ENCODE measurements around the gene AXL.

AXL gene

GRCh38 chr19:41234512-41235168 lies 15.6 kb downstream of the AXL start:
- no peak overlapping the region for H3K9ac ChIP-seq (ENCODE audit: low read length)
- no peaks in the 10 kb centered on the region for H3K36me3 ChIP-seq (ENCODE audit: insufficient read depth, low read length)
- no peak overlapping the region for H2AFZ ChIP-seq (ENCODE audit: low read length)
- no peak for TF ChIP-seq EZH2 (IDR thresholded peaks at IDR 0.05; ENCODE audit: borderline replicate concordance, low read length)
- TF ChIP-seq CTCF (IDR thresholded peaks at IDR 0.05; ENCODE audit: low read length), result no peak
- no peaks in the 10 kb centered on the region for H4K20me1 ChIP-seq (ENCODE audit: insufficient read depth, low read length)
- no peaks in the 10 kb centered on the region for H3K9me3 ChIP-seq (ENCODE audit: low read length)
- no peaks in the 10 kb centered on the region for H3K9me2 ChIP-seq (ENCODE audit: low read depth, low read length)
- no peak overlapping the region for H3K4me2 ChIP-seq (ENCODE audit: low read length)
- H3K4me3 ChIP-seq (ENCODE audit: low read depth, low read length, poor library complexity, severe bottlenecking), result no peak overlapping the region
- H3K4me1 ChIP-seq (ENCODE audit: insufficient read depth, low read length, severe bottlenecking), result no peaks in the 10 kb centered on the region
- no peak overlapping the region for H3K27ac ChIP-seq (ENCODE audit: low read depth, low read length, poor library complexity, severe bottlenecking)
- H3K27me3 ChIP-seq (ENCODE audit: insufficient read depth, low read length), result no peaks in the 10 kb centered on the region
- no peaks in the 10 kb centered on the region for H3F3A ChIP-seq (ENCODE audit: insufficient read depth, low read length)
- H3K79me2 ChIP-seq (ENCODE audit: insufficient read depth, low read length), result no peaks in the 10 kb centered on the region

DNA sequence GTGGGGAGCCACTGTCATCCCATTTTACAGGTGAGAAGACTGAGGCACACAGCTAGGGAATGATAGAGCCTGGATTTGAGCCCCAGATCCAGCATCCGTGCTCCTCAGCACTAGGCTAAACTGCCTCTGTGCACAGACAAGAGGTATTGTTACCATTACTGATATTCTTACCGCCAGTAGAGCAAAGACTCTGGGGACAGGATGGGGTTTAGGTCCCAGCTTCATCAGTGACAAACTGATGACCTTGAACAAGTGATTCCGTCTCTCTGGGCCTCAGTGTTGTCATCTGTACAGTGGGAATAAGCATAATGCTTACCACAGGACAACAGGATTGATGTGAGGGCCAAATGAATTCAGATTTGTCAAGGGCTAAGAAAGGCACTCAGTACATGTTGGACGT lies 16.5 kb downstream of the AXL start:
- TF ChIP-seq EZH2 (IDR thresholded peaks at IDR 0.05; ENCODE audit: borderline replicate concordance, low read length) (no peak), CTCF (IDR thresholded peaks at IDR 0.05; ENCODE audit: low read length) (no peak)
- Histone ChIP-seq H3K27ac (ENCODE audit: low read depth, low read length, poor library complexity, severe bottlenecking) (no peak overlapping the region), H4K20me1 (ENCODE audit: insufficient read depth, low read length) (no peaks in the 10 kb centered on the region), H3K9ac (ENCODE audit: low read length) (no peak overlapping the region), H3K4me3 (ENCODE audit: low read depth, low read length, poor library complexity, severe bottlenecking) (no peak overlapping the region), H3K9me2 (ENCODE audit: low read depth, low read length) (no peaks in the 10 kb centered on the region), H3K79me2 (ENCODE audit: insufficient read depth, low read length) (no peaks in the 10 kb centered on the region), H3K4me2 (ENCODE audit: low read length) (no peak overlapping the region), H3K36me3 (ENCODE audit: insufficient read depth, low read length) (no peaks in the 10 kb centered on the region), H3K27me3 (ENCODE audit: insufficient read depth, low read length) (no peaks in the 10 kb centered on the region), H3F3A (ENCODE audit: insufficient read depth, low read length) (no peaks in the 10 kb centered on the region), H3K9me3 (ENCODE audit: low read length) (no peaks in the 10 kb centered on the region), H2AFZ (ENCODE audit: low read length) (no peak overlapping the region), H3K4me1 (ENCODE audit: insufficient read depth, low read length, severe bottlenecking) (no peaks in the 10 kb centered on the region)

DNA sequence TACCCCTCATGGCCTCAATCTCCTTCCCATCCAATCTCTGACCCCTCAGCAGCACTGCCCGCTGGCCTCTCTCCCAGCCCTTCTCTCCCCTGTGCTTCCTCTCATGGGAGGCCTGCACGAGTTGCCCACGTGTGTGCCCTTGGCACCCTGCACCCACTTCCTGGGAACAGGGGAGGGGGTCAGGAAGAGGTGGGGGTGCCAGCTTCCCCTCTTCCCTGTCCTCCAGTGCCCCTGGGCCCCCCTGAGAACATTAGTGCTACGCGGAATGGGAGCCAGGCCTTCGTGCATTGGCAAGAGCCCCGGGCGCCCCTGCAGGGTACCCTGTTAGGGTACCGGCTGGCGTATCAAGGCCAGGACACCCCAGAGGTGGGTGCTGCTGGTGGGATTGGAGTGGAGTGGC lies 19.2 kb downstream of the AXL start:
- Histone ChIP-seq H3K4me2 (ENCODE audit: low read length) (no peak overlapping the region), H3K4me1 (ENCODE audit: insufficient read depth, low read length, severe bottlenecking) (no peaks in the 10 kb centered on the region), H2AFZ (ENCODE audit: low read length) (no peak overlapping the region)

More for the DNA sequence above, 19.2 kb downstream of the AXL start:
- no peaks in the 10 kb centered on the region for H4K20me1 ChIP-seq (ENCODE audit: insufficient read depth, low read length)
- no peak overlapping the region for H3K27ac ChIP-seq (ENCODE audit: low read depth, low read length, poor library complexity, severe bottlenecking)
- H3K9me2 ChIP-seq (ENCODE audit: low read depth, low read length), result no peaks in the 10 kb centered on the region
- H3K4me3 ChIP-seq (ENCODE audit: low read depth, low read length, poor library complexity, severe bottlenecking), result no peak overlapping the region
- TF ChIP-seq CTCF (IDR thresholded peaks at IDR 0.05; ENCODE audit: low read length) (no peak), EZH2 (IDR thresholded peaks at IDR 0.05; ENCODE audit: borderline replicate concordance, low read length) (no peak)
- no peaks in the 10 kb centered on the region for H3K27me3 ChIP-seq (ENCODE audit: insufficient read depth, low read length)
- H3K9ac ChIP-seq (ENCODE audit: low read length), result no peak overlapping the region
- H3K79me2 ChIP-seq (ENCODE audit: insufficient read depth, low read length), result no peaks in the 10 kb centered on the region
- H3F3A ChIP-seq (ENCODE audit: insufficient read depth, low read length), result no peaks in the 10 kb centered on the region
- no peaks in the 10 kb centered on the region for H3K36me3 ChIP-seq (ENCODE audit: insufficient read depth, low read length)
- H3K9me3 ChIP-seq (ENCODE audit: low read length), result no peaks in the 10 kb centered on the region

Measured in OCI-LY1 (cell line).